ENCODE results near the gene STRN4.
"Not testable (repeated sequence)": the region's sequence is repeated elsewhere in the genome, so short reads cannot be mapped to it uniquely, and the experiment has no call there.

The STRN4 gene

DNA sequence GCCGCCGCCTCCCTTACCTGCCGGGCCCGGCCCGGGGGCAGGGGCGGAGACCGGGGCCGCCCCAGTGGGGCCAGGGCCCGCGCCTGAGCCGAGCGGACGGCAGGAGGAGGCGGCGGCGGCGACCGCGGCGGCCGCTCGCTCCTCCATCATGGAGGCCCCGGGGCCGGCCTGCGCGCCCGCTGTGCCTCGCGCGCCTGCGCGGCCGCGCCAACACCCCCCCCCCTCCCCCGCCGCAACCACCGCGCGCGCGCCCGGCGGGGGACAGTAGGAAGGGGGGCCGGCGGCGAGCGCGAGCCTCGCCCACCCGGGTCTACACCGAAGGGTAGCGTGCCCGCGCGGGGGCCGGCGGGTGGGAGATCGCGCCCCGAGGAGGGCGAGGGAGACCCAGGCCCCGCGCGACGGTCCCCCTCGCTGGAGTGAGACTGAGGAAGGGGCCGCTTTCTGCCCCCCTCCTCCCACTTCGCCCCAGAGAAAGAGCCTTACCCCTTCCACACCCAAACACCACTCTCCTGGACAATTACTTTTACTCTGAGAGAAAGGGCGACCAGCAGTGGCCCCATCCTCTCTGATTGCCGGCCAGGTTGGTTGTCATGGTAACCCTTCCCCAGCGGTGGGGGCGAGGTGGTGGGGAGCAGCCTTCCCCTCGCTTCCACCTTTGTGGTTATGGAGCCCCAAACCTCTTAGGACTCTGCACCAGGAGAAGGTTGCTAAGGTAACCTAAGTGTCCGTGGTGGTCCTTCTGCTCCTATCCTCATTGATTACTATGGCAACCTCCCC, at the start of gene STRN4:
Gene STRN4, minus strand, starts transcription at position 170 of the 777 bp plus-strand sequence. Its CDS starts 20 bp downstream, at position 150.
- DNase-seq: peak; percentile 72

DNA sequence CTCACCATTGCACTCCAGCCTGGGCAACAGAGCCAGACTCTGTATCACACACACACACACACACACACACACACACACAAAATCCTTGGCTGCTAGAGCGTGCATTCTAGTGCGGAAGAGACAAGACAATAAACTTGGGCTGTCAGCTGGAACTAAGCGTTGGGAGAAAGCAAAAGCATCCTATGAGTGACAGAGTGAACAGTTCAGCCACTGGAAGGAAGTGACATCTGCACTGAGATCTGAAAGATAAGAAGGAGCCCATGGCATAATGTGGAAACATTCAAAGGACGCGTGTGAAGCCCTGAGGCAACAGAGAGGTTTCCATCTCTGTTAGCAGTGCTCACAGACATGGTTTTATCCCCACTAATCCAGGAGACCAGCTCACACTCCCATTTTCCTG, 45.7 kb upstream of the STRN4 start:
- DNase-seq: no peak

- no peak for DNase-seq
Observed at GRCh38 chr19:46789371-46789770, 43.1 kb upstream of the STRN4 start.

GRCh38 chr19:46788968-46789338, 42.7 kb upstream of the STRN4 start:
- no peak for DNase-seq

DNA sequence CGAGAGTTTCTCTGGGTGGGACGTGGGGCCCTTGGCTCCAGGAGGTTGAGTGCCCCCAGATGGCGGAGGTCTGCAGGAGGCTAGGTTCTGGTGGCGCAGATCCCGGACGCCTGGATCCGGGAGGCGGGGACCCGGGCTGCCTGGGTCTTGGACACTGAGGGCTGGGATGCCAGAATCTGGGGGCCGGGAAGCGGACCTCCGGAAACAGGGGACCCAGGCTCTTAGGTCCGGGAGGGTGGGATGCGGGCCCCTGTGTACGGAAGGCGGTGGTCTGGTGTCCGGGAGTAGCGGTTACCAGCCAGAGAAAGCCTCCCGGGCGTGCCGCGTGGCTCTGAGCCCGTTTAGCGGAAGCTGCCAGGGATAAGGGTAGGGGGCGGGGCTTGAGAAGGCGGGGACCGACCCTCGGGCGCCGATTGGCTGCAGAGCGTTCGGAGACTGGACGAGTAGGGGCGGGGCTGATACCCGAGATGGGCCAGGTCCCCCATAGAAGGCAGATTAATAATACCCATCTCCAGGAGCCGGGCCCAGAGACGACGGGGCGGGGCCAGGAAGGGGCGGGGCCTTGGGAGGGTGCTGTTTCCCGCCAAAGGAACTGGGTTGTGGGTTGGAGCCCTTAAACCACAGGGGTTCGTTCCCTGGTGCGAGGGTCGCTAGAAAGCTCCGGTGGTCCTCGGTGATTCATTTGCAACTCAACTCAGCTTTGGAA, 42.2 kb upstream of the STRN4 start, which contains the start of gene SLC1A5:
Gene SLC1A5, minus strand, starts transcription at position 333 of the 706 bp plus-strand sequence. CDS start 629 bp downstream, outside the sequence.
- peak; percentile 95 for DNase-seq

DNA sequence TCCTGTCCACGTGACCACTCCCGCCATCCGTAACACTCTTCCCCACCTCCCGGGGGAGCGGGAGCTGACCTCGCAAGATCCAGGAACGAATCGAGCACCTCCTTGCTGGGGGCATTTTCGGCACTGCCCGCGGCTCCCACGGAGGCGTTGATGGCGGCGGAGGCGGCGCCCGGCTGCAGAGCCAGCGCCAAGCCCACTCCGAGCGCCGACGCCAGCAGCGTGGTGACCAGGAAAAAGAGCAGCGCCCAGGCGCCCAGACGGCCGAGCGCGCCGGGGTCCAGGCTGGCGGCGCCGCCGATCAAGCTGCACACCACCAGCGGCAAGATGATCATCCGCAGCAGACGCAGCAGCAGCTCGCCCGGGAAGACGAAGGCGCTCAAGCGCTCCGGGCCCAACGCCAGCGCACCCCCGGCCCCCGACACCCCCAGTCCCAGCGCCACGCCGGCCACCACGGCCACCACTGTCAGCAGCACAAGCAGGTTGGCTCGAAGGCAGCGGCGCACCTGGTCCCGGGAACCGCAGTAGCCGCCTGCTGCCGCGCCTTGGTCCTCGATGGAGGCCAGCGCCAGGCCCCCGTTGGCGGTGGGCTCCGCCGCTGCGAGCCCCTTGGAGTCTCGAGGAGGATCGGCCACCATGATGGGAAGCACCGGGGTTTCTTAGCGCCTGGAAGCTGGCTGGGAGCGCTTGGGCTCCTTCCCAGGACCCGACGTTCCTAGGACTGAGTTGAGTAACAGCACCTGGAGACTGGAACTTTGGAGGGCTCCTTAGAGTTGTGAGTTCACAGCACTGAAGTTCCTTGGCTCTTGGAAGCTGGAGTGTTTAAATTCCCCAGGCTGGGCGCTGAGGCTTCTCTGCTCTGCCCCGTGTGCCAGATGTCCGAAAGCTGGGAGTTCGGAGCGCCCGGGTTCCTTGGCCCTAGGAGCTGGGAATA, 41.3 kb upstream of the STRN4 start:
- peak; percentile 46 for DNase-seq

DNA sequence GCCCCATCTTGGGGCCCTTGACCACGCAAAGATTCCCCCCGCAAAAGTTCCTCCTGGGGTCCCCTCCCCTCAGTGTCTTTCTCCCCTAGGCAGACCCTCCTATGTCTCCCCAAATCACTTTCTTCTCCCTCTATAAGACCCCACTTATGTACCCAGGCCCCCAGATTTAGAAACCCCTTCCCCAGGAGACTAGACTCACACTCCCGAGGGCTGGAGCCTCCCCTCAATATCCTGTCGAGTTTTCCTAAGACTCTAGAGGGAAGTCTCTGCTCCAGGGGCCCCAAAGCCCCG, 40.7 kb upstream of the STRN4 start:
- DNase-seq: no peak

- DNase-seq: peak; percentile 51
Observed at GRCh38 chr19:46786236-46787039, 40.2 kb upstream of the STRN4 start.

- no peak for DNase-seq
Observed at GRCh38 chr19:46785980-46786235, 39.7 kb upstream of the STRN4 start.

- DNase-seq: no peak
Observed at GRCh38 chr19:46785054-46785979, 39.1 kb upstream of the STRN4 start.

- DNase-seq: peak; percentile 76
Observed at GRCh38 chr19:46784262-46785053, 38.2 kb upstream of the STRN4 start.

DNA sequence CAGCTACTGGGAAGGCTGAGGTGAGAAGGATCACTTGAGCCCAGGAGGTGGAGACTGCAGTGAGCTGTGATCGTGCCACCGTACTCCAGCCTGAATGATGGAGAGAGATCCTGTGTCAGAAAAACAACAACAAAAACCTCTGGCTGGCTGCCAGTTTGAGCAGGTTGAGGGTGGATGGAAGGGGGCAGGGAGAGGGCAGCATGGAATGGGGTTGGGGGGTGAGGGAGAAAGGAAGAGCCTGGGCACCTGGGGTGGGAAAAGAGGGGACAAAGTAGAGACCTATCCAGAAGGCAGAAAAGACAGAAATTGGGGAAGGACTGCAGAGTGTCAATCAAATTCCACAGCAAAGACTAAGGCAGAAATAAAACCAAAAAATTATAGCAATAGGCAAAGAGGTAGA, 37.4 kb upstream of the STRN4 start:
- DNase-seq: peak; percentile 82

DNA sequence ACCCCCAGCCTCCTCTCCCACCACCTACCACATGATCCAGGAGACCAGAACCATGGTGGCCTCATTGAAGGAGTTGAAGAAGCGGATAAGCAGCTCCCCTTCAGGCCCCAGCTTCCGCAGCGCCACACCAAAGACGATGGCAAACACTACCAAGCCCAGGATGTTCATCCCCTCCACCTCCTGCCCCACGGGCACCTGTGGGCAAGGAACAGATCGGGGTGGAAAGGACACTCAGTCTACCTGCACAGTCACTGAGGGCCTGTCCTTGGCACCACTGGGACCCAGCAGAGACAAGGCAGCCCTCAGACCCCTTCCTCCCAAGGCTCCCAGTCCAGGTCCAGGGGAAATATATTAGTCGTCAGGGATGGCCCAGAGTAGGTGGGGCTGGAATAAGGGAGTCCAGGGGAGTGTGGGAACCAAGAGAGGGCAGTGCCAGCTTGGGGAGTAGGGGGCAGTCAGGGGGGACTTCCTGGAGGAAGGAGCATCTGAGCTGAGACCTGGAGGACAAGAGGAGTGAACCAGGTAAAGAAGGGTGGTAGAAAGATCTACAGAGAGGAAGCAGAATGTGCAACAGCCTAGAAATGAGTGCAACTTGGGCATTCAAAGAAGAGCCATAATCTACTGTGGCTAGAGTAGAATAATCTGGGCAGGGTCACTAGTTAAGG, 36.2 kb upstream of the STRN4 start:
- DNase-seq: no peak

DNA sequence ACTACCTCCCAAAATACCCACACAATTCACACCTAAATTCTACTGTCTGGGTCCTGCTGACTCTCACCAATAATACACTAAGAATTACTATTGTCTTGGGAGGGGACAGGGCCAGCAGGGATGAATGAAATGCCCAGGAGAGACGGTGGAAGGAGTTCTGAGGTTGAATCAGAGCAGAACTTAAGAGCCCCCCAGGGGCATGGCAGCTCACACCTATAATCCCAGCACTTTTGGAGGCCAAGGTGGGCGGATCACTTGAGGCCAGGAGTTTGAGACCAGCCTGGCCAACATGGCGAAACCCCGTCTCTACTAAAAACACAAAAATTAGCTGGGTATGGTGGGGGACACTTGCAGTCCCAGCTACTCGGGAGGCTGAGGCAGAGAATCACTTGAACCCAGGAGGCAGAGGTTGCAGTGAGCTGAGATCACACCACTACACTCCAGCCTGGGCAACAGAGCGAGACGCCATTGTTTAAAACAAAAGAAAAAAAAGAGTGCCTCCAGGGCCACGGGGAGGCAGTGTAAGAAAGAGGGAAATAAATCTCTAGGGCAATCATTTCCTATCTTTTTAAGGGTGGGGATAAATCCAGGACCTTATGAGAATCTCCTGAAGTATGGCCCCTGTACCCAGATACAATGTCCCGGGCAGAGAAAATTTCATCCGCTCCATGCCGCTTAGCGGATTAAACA, 31.9 kb upstream of the STRN4 start:
- DNase-seq: not testable (repeated sequence)

DNA sequence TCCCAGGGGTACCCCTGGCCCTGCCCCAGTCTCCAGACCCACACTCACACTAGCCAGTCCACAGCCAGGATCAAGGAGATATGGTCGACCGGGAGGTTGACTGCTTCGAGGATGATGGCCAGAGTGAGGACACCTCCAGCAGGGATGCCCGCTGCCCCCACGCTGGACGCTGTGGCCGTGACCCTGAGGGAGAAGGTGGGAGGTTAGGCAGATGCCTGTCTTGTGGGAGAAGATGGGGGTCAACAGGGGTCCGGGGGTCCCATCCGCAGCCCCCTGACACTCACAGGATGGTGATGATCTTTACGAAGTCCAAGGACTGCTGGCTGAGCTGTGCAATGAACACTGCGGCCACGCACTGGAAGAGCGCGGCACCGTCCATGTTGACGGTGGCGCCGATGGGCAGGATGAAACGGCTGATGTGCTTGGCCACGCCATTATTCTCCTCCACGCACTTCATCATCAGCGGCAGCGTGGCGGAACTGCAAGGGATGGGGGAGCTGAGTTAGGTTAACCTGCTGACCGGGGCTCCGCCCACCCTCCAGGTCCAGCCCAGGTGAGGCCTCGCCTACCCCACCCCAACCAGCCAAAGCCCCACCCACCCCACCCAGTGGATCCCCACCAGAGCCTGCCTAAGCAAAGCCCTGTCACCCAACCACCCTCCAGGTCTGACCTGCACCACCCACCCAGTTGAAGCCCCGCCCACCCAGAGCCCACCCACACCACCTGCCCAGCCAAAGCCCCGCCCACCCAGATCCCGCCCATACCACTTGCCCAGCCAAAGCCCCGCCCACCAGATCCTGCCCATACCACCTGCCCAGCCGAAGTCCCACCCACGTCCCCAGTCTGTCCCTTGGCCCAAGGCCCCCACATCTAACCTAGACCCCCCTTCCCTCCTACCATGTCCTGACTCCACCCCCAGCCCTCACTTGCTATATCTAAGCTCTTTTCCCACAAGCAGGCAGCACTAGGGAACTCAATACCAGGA, 31.0 kb upstream of the STRN4 start:
- no peak for DNase-seq

- no peak for DNase-seq
Observed at GRCh38 chr19:46775642-46776258, 29.5 kb upstream of the STRN4 start.

DNA sequence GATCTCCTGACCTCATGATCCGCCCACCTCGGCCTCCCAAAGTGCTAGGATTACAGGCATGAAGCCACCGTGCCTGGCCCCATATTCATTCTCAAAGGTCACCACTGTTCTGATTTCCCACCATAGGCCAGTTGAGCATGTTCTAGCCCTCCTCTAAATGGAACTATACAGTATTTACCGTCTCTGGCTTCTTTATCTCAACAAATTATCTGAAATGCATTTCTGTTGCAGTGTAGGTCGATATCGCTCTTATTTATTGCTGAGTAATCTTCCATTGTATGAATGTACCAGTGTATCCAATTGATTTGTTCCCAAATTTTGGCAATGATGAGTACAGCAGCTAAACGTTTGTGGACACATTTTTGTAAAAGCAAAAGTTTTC, 26.8 kb upstream of the STRN4 start:
- no peak for DNase-seq

Measured in DMS79 treated with DMSO at 0.1 percent for 48 hours (cell line).